Type B pancreatic cell (in vitro differentiated cells): ENCODE measurements around the gene NFKBIA. TPM values are rescaled to one million over a fixed set of nuclear protein-coding genes. Genes with fewer than 3 reads are reported as not detected.

Source experiments
- DNase-seq: peaks from one replicate; pipeline ENCODE4 v3.0.0; 2021; ENCODE audit warnings: mixed read lengths; ENCODE audit not compliant: unreplicated experiment; ENCODE audit errors: extremely low spot score
- H3K27ac Mint-ChIP-seq: 2 replicates; pipeline ENCODE4 v1.8.0; 2021; ENCODE audit warnings: mild to moderate bottlenecking, mixed read lengths
- H3K27me3 Mint-ChIP-seq: 2 replicates; pipeline ENCODE4 v1.8.0; 2021; ENCODE audit warnings: mixed read lengths
- H3K36me3 Mint-ChIP-seq: 2 replicates; pipeline ENCODE4 v1.8.0; 2021; ENCODE audit warnings: mixed read lengths
- H3K4me1 Mint-ChIP-seq: one replicate; pipeline ENCODE4 v1.8.0; 2021; ENCODE audit warnings: mixed read lengths; ENCODE audit not compliant: unreplicated experiment
- H3K4me3 Mint-ChIP-seq: 2 replicates; pipeline ENCODE4 v1.8.0; 2021; ENCODE audit warnings: mild to moderate bottlenecking, mixed read lengths
- H3K9me3 Mint-ChIP-seq: 2 replicates; pipeline ENCODE4 v1.8.0; 2021; ENCODE audit warnings: mixed read lengths
- total RNA-seq: library from RNA; stranded (reverse); gene quantifications from 2 replicates; pipeline ENCODE4 v1.2.1, GENCODE V29; 2021; ENCODE audit warnings: low replicate concordance
- TF ChIP-seq, protein P1 (sequence below): fragments of 200-600 bp; sonication (generic); conservative IDR thresholded peaks from 2 replicates; pipeline ENCODE4 v1.5.0; 2021; ENCODE audit warnings: antibody characterized with exemption, mild to moderate bottlenecking

Gene NFKBIA
- total RNA-seq, 1 donor from 2014 or later, result 63.4 TPM

DNA sequence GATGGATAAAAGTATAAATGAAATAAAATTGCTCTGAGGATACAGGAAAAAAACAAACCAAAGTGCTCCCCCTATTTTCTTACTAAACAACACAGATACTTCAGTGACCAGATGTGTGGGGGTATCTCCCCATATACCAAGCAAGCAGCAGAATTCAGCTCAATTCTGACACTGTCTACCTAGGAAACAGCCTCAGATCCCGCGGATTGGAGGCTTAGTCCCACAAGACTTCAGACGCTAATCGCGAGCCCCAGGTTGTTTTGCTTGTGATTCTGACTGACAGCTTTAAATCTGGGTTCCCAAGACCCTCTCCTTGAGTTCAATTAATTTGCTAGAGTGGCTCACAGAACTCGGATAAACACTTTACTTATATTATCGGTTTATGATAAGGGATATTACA, 17.3 kb downstream of the NFKBIA start:
- Mint-ChIP-seq H3K36me3 (no peaks in the 10 kb centered on the region), H3K27me3 (no peaks in the 10 kb centered on the region), H3K27ac (no peak overlapping the region), H3K9me3 (no peaks in the 10 kb centered on the region), H3K4me3 (no peak overlapping the region), H3K4me1 (peaks cover 20% of the 10 kb centered on the region)
- DNase-seq, result no peak
- TF ChIP-seq, protein P1, sequence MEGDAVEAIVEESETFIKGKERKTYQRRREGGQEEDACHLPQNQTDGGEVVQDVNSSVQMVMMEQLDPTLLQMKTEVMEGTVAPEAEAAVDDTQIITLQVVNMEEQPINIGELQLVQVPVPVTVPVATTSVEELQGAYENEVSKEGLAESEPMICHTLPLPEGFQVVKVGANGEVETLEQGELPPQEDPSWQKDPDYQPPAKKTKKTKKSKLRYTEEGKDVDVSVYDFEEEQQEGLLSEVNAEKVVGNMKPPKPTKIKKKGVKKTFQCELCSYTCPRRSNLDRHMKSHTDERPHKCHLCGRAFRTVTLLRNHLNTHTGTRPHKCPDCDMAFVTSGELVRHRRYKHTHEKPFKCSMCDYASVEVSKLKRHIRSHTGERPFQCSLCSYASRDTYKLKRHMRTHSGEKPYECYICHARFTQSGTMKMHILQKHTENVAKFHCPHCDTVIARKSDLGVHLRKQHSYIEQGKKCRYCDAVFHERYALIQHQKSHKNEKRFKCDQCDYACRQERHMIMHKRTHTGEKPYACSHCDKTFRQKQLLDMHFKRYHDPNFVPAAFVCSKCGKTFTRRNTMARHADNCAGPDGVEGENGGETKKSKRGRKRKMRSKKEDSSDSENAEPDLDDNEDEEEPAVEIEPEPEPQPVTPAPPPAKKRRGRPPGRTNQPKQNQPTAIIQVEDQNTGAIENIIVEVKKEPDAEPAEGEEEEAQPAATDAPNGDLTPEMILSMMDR, result no peak

DNA sequence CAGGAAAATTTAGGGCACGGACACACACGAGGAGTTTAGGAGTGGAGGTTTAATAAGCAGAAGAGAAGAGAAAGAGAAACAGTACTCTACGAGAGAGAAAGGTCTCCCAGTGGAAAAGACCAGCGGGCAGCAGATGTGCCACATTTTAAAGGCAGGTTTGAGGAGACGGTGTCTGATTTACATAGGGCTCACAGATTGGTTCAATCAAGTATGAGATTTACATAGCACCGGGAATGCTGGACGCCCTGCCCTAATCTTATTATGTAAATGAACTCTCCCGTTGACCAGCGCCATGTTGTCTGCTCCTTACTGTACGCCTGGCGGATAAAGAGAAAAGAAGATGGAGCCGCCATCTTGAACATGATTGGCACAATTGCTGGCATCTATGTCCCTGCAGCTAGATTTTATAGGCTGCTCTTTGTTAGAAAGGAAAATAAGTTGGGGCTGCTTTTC, 17.9 kb downstream of the NFKBIA start:
- H3K9me3 Mint-ChIP-seq, result no peaks in the 10 kb centered on the region
- H3K4me1 Mint-ChIP-seq, result peaks cover 20% of the 10 kb centered on the region
- H3K27ac Mint-ChIP-seq, result no peak overlapping the region
- no peaks in the 10 kb centered on the region for H3K27me3 Mint-ChIP-seq
- no peak overlapping the region for H3K4me3 Mint-ChIP-seq
- TF ChIP-seq, protein P1, result no peak
- DNase-seq, result no peak
- no peaks in the 10 kb centered on the region for H3K36me3 Mint-ChIP-seq

DNA sequence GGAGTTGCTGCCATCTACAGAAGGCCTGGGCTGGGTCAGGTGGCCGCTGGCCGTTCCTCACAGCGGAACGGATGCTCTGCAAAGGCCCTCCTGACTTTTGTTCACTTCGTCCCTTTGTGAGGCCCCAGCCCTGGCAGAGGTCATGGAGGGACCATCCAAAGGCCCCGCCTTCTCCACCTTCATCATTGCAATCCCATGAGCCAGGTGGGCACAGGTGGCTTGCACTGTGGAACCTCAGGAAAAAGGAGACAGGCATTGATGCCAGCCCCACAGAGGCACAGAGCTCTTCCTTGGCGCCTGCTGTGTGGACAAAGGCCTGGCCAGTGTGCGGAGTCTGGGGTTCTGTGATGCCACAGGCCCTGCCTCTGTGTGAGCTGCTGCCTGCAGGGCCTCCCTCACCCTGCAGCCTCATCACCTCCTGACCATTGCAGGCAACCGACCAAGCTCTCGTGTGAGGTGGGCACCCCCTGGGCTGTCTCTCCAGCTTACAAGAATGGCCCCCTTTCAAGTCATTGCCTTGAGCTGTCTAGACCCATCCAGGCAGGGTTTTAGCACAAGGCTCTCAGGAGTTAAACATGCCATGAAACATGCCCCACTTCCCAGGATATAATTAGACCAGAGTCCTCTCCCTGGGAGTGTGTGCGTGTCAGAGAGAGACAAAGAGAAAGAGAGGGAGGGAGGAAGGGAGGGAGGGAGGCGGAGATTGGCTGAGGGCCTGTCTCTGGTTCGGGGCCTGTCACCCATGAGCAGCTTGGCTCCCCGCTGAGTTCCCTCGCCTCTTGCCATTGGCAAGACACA, 19.3 kb downstream of the NFKBIA start:
- TF ChIP-seq, protein P1, result no peak
- no peak for DNase-seq
- Mint-ChIP-seq H3K9me3 (no peaks in the 10 kb centered on the region), H3K36me3 (no peaks in the 10 kb centered on the region), H3K4me3 (no peak overlapping the region), H3K4me1 (peaks cover 20% of the 10 kb centered on the region), H3K27me3 (no peaks in the 10 kb centered on the region), H3K27ac (peak overlapping the region; percentile 59)

DNA sequence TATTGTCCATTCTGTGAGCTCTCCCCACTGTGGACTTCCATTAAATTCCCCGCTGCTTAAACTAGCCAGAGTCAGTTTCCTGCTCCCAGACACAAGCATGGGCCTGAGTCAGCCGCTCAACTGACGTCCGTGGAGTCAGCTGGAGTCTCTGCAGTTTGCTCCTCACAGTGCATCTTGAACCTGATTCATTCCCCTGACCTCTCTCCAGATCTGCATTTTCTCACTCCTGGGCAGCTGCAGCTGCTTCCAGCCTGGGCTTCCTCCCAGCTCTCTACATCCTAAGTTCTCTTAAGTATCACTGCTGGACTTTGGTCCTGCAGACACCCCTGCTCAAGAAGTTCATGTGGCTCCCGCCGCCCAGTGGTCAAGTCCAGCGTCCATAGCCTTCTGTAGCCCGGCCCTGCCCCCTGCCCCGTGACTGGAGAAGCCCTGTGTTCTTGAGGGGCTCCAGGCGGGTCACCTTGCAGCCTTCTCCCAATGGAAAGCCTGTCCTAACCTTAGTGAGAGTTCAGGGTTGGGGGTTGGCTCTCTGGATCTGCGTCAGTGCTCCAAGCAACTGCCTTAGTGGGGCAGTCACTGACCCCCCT, 20.0 kb downstream of the NFKBIA start:
- Mint-ChIP-seq H3K4me1 (peaks cover 20% of the 10 kb centered on the region), H3K9me3 (no peaks in the 10 kb centered on the region), H3K4me3 (no peak overlapping the region), H3K27me3 (no peaks in the 10 kb centered on the region), H3K27ac (peak overlapping the region; percentile 33), H3K36me3 (no peaks in the 10 kb centered on the region)
- no peak for DNase-seq
- TF ChIP-seq, protein P1, result no peak

DNA sequence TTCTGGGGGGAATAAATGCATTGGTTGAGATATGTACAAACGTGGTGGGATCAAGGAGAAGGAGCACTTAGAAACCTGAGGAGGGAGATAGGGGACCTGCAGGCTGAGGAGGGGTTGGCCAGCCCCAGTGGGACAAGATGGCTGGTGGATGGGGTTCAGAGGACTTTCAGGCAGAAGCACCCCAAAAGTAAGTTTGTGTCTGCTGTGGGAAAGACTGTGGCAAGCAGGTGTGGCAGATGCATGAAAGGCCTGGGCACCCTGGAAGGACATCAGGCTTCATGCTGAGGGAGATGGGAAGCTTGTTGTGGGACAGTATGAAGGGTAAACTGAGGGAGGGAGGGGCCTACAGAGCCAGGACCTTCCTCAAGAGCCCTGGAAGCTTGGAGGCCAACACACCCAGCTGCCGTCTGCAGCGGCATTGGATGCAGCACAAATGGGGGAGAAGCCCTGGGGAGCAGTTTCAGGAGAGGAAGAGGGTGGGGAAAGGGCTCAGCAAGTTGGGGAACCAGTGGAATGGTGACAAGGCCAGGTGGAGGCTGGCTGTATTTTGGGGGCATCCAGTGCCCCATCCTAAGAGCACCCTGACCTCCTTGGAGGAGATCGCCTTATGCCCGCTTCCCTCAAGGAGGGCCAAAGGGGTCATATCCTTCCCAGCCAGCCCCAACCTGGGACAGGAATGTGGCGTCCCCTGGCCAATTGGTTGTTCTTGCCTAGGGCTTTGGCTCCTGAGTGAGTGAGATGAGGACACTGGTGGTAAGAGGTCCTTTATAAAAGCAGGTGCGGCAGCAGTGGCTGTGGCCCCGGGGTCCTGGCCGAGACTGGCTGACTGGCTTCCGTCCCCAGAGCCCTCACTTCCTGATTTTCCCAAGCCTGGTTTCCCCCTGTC, 20.7 kb downstream of the NFKBIA start:
- Mint-ChIP-seq H3K4me1 (peaks cover 20% of the 10 kb centered on the region), H3K9me3 (no peaks in the 10 kb centered on the region), H3K27ac (no peak overlapping the region), H3K36me3 (no peaks in the 10 kb centered on the region), H3K4me3 (no peak overlapping the region), H3K27me3 (no peaks in the 10 kb centered on the region)
- DNase-seq, result no peak
- TF ChIP-seq, protein P1, result no peak
